HFFc6 (cell line): Measurements from ENCODE around the gene SMIM7. TPM values are rescaled to one million over a fixed set of nuclear protein-coding genes. Genes with fewer than 3 reads are reported as not detected.

Source experiments
- DNase-seq: peaks from one replicate; pipeline ENCODE4 v3.0.0-alpha.2; 2018
- H3K27ac Mint-ChIP-seq: 2 replicates; pipeline ENCODE4 v1.8.0; 2020; ENCODE audit warnings: mild to moderate bottlenecking, mixed read lengths
- H3K27me3 Mint-ChIP-seq: 2 replicates; pipeline ENCODE4 v1.8.0; 2021; ENCODE audit warnings: mild to moderate bottlenecking, moderate library complexity, mixed read lengths; ENCODE audit not compliant: insufficient read depth
- H3K36me3 Mint-ChIP-seq: 2 replicates; pipeline ENCODE4 v1.8.0; 2021; ENCODE audit warnings: low read depth, mixed read lengths
- H3K4me1 Mint-ChIP-seq: 2 replicates; pipeline ENCODE4 v1.8.0; 2020; ENCODE audit warnings: low read depth, mixed read lengths
- H3K4me3 Mint-ChIP-seq: 2 replicates; pipeline ENCODE4 v1.8.0; 2020; ENCODE audit warnings: mild to moderate bottlenecking, moderate library complexity, mixed read lengths
- H3K9me3 Mint-ChIP-seq: 2 replicates; pipeline ENCODE4 v1.8.0; 2020; ENCODE audit warnings: mild to moderate bottlenecking, mixed read lengths
- CTCF ChIP-seq: fragments of 200-600 bp; sonication (generic); IDR thresholded peaks from 2 replicates; pipeline ENCODE4 v1.5.0; 2021; ENCODE audit warnings: antibody characterized with exemption, mild to moderate bottlenecking
- total RNA-seq, 6 experiments: library from RNA; stranded (reverse); fragmentation: NEBNext Ultra II Directional; extraction: Animal tissue kit (Norgen Biotek cat#: 25700); gene quantifications; 2 replicates in 1 of 6; 3 replicates in 5 of 6; pipeline ENCODE4 v1.2.3, GENCODE V29; 2021

Gene SMIM7
- total RNA-seq, 6 experiments from 2014 or later, result 66.2 to 74.6 (median 71.9) TPM

GRCh38 chr19:16649734-16650133 is 10.2 kb downstream of the SMIM7 start:
- Mint-ChIP-seq H3K4me1 (no peaks in the 10 kb centered on the region), H3K36me3 (peaks cover 46% of the 10 kb centered on the region), H3K9me3 (no peaks in the 10 kb centered on the region), H3K27ac (no peak overlapping the region; the same call in 1 of the 2 replicates), H3K4me3 (no peak overlapping the region), H3K27me3 (peaks cover 2% of the 10 kb centered on the region; the same call in 1 of the 2 replicates)
- no peak for DNase-seq
- no peak for TF ChIP-seq CTCF

- H3K27me3 Mint-ChIP-seq, result no peaks in the 10 kb centered on the region; the same call in 1 of the 2 replicates
Measured at GRCh38 chr19:16645140-16645539, 14.8 kb downstream of the SMIM7 start.

GRCh38 chr19:16641695-16642094 is 18.2 kb downstream of the SMIM7 start:
- DNase-seq, result no peak
- no peak overlapping the region for H3K4me3 Mint-ChIP-seq
- no peak overlapping the region for H3K27ac Mint-ChIP-seq
- H3K36me3 Mint-ChIP-seq, result peaks cover 17% of the 10 kb centered on the region
- no peaks in the 10 kb centered on the region for H3K27me3 Mint-ChIP-seq
- no peaks in the 10 kb centered on the region for H3K9me3 Mint-ChIP-seq
- TF ChIP-seq CTCF, result no peak
- H3K4me1 Mint-ChIP-seq, result no peaks in the 10 kb centered on the region

More at GRCh38 chr19:16645140-16645539, 14.8 kb downstream of the SMIM7 start:
- peaks cover 25% of the 10 kb centered on the region for H3K36me3 Mint-ChIP-seq
- no peaks in the 10 kb centered on the region for H3K4me1 Mint-ChIP-seq
- H3K27ac Mint-ChIP-seq, result no peak overlapping the region
- no peaks in the 10 kb centered on the region for H3K9me3 Mint-ChIP-seq
- H3K4me3 Mint-ChIP-seq, result no peak overlapping the region
- DNase-seq, result no peak
- no peak for TF ChIP-seq CTCF

- Mint-ChIP-seq H3K27ac (no peak overlapping the region), H3K9me3 (no peaks in the 10 kb centered on the region), H3K27me3 (no peaks in the 10 kb centered on the region), H3K36me3 (peaks cover 17% of the 10 kb centered on the region), H3K4me3 (no peak overlapping the region), H3K4me1 (no peaks in the 10 kb centered on the region)
- no peak for DNase-seq
- TF ChIP-seq CTCF, result no peak
Measured at GRCh38 chr19:16640951-16641350, 19.0 kb downstream of the SMIM7 start.

- no peaks in the 10 kb centered on the region for H3K9me3 Mint-ChIP-seq
- H3K36me3 Mint-ChIP-seq, result peaks cover 14% of the 10 kb centered on the region
- TF ChIP-seq CTCF, result no peak
- H3K27ac Mint-ChIP-seq, result no peak overlapping the region
- H3K4me3 Mint-ChIP-seq, result no peak overlapping the region
- no peaks in the 10 kb centered on the region for H3K27me3 Mint-ChIP-seq
- DNase-seq, result no peak
- H3K4me1 Mint-ChIP-seq, result no peaks in the 10 kb centered on the region
Measured at GRCh38 chr19:16638666-16639065, 21.3 kb downstream of the SMIM7 start.

GRCh38 chr19:16637535-16637934 is 22.4 kb downstream of the SMIM7 start:
- H3K36me3 Mint-ChIP-seq, result peaks cover 5% of the 10 kb centered on the region
- no peaks in the 10 kb centered on the region for H3K27me3 Mint-ChIP-seq
- H3K9me3 Mint-ChIP-seq, result no peaks in the 10 kb centered on the region
- H3K4me1 Mint-ChIP-seq, result no peaks in the 10 kb centered on the region
- TF ChIP-seq CTCF, result no peak
- H3K4me3 Mint-ChIP-seq, result no peak overlapping the region
- DNase-seq, result no peak
- H3K27ac Mint-ChIP-seq, result no peak overlapping the region
